Kidney tubule cell (primary cell): Measurements from ENCODE around the gene CARS1.

Experiments used
- DNase-seq: peaks from one replicate; pipeline ENCODE4 v3.0.0-alpha.2; 2018; ENCODE audit warnings: low spot score

The CARS1 gene

GRCh38 chr11:3057069-3057963 is at the start of gene CARS1:
Gene CARS1 (minus strand): TSS chr11:3057423. CDS start chr11:3057367, 56 bp downstream.
- DNase-seq: peak; percentile 96

- no peak for DNase-seq
These were observed 48.8 kb upstream of the CARS1 start for GRCh38 chr11:3105791-3106735.

- DNase-seq: no peak
These were observed 48.0 kb upstream of the CARS1 start for GRCh38 chr11:3104961-3105790.

GRCh38 chr11:3104051-3104714 is 47.0 kb upstream of the CARS1 start:
- DNase-seq: no peak

- no peak for DNase-seq
These were observed 45.9 kb upstream of the CARS1 start for GRCh38 chr11:3103076-3103475.

- no peak for DNase-seq
These were observed 45.4 kb upstream of the CARS1 start for GRCh38 chr11:3102641-3102921.

- DNase-seq: no peak
These were observed 44.9 kb upstream of the CARS1 start for GRCh38 chr11:3101921-3102640.

GRCh38 chr11:3099178-3099577 is 42.0 kb upstream of the CARS1 start:
- no peak for DNase-seq

- DNase-seq: no peak
These were observed 39.8 kb upstream of the CARS1 start for GRCh38 chr11:3096909-3097530.

GRCh38 chr11:3095712-3096361 is 38.6 kb upstream of the CARS1 start:
- DNase-seq: peak; percentile 81

GRCh38 chr11:3094223-3094824 is 37.1 kb upstream of the CARS1 start:
- DNase-seq: no peak

GRCh38 chr11:3093281-3094191 is 36.3 kb upstream of the CARS1 start:
- no peak for DNase-seq

- no peak for DNase-seq
These were observed 35.4 kb upstream of the CARS1 start for GRCh38 chr11:3092603-3093141.

- peak; percentile 84 for DNase-seq
These were observed 34.8 kb upstream of the CARS1 start for GRCh38 chr11:3091846-3092602.

GRCh38 chr11:3091081-3091845 is 34.0 kb upstream of the CARS1 start:
- no peak for DNase-seq

- DNase-seq: no peak
These were observed 33.1 kb upstream of the CARS1 start for GRCh38 chr11:3090096-3090901.
